Measurements from ENCODE around the gene CCNY.

DNA sequence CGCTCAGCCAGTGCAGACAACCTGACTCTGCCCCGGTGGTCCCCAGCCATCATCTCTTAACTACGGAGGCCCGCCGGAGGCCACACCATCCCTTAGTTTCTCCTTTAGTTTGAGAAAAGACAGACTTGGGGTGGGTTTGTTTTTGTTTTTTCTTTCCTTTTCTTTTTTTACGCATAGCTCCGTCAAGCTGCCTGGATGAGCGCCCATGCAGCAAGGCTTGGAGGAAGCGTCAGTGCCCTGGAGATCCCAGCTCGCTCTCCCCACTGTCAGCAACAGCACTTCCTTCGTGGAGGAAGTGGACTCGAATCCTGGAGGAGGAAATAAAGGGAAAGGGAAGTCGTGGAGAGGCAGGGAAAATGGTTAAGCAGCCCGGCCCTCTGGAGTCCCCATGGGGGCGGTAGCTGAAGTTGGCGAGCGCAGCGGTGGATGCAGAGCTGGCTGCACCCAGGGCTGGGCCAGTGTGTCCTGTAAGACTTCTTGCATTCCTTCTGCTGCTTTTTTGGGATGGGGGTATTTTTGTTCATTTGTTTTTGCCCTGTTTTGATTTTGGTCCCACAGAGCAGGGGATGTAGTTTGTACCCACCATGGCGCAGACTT is 232.9 kb downstream of the CCNY start:
- TF ChIP-seq POLR2A (IDR thresholded peaks at IDR 0.05; ENCODE audit: low read depth, low read length) = no peak
- TF ChIP-seq TAF1 (IDR thresholded peaks at IDR 0.05; ENCODE audit: borderline replicate concordance, low read depth, low read length) = no peak
